ENCODE measurements around the gene PSMA2.

Gene PSMA2

GRCh38 chr7:42928754-42929153, 3.2 kb downstream of the PSMA2 start:
- H3K4me3 ChIP-seq (ENCODE audit: low read depth, low read length) = no peak overlapping the region
- no peak for TF ChIP-seq CTCF (IDR thresholded peaks at IDR 0.05; ENCODE audit: low read depth, low read length)

DNA sequence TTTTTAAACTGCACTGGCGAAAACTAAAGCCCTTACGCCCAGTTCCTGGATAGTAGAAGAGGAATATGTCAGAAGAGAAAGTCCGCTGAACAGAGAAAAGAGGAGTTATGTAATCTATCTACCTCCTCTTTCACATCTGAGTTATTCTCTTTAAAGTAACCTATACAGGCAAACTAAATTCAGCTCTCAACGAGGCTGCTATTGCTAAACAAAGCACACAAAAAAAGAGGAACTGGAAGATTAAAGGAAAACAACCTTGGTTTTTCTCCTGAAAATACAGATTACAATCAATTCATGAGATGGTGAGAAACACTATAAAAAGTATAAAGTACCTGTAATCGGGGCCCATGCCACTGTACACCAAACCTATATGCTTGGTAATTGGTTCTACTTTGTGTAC, 5.8 kb downstream of the PSMA2 start:
- no peak for TF ChIP-seq CTCF (IDR thresholded peaks at IDR 0.05; ENCODE audit: low read depth, low read length)

GRCh38 chr7:42925630-42926029, 6.3 kb downstream of the PSMA2 start:
- H3K4me3 ChIP-seq (ENCODE audit: low read depth, low read length) = no peak overlapping the region
- no peak for TF ChIP-seq CTCF (IDR thresholded peaks at IDR 0.05; ENCODE audit: low read depth, low read length)

More for the DNA sequence above, 5.8 kb downstream of the PSMA2 start:
- H3K4me3 ChIP-seq (ENCODE audit: low read depth, low read length) = no peak overlapping the region

DNA sequence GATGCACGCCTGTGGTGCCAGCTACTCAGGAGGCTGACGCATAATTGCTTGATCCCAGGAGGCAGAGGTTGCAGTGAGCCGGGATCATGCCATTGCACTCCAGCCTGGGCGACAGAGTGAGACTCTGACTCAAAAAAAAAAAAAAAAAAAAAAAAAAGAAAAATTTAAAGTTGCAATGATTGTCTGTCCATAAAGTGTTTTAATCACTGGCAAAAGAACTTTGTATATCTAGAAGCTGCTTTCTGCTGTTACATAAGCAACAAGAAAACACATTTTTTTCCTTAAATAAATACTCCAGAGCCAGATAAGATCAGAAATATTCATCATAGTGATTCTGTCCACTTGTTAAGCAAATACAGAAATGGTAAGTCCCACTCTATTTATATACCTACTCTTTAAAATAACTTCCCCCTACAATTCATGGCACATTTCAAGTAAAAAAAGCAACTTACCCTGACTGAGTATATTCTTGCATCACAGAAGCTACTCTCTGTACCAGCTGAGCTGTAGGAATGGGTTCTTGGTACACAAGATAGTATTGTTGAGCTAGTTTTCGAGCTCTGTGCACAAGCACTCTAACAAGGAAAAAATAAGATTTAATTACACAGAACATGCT, 7.6 kb downstream of the PSMA2 start:
- H3K4me3 ChIP-seq (ENCODE audit: low read depth, low read length) = no peak overlapping the region
- no peak for TF ChIP-seq CTCF (IDR thresholded peaks at IDR 0.05; ENCODE audit: low read depth, low read length)

DNA sequence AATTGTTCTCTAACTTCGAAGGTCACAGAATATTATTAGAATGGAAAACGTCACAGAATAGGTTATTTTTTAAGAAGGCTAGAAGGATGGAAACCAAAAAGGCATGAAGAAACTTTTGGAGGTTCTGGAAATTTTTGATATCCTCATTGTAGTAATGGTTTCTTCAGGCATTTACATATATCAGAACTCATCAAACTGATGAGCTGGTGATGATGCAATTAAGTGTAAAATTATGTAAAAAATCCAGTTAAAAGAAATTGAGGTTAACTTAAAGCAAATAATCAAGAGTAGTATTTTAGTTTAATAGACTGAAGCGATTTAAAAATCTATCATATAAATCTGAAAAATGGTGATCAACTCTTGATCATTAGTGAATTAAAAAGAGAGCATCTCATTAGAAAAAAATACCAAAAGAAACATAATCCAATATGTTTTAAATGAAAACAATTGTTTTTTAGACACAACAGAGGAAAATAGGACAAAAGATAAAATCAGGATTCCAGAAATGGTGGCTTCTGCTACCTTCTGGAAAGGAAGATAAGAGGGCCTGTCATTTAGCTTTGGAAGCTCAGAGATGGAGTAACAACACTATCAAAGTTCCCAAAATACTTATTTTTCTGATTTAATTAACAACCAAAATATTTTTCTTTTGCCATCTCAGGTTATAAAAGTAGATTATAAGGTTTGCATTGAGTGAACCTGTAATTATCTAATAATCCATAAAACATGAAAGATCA, 9.8 kb downstream of the PSMA2 start:
- TF ChIP-seq CTCF (IDR thresholded peaks at IDR 0.05; ENCODE audit: low read depth, low read length) = no peak

GRCh38 chr7:42915356-42915755, 16.6 kb downstream of the PSMA2 start:
- TF ChIP-seq CTCF (IDR thresholded peaks at IDR 0.05; ENCODE audit: low read depth, low read length) = no peak
- no peak overlapping the region for H3K4me3 ChIP-seq (ENCODE audit: low read depth, low read length)

More for the DNA sequence above, 9.8 kb downstream of the PSMA2 start:
- H3K4me3 ChIP-seq (ENCODE audit: low read depth, low read length) = no peak overlapping the region

GRCh38 chr7:42914421-42915045, 17.4 kb downstream of the PSMA2 start:
- no peak overlapping the region for H3K4me3 ChIP-seq (ENCODE audit: low read depth, low read length)
- TF ChIP-seq CTCF (IDR thresholded peaks at IDR 0.05; ENCODE audit: low read depth, low read length) = no peak

Data from WI38 (cell line).